ENCODE results near the gene RABGEF1.
"Not testable (repeated sequence)": the region's sequence is repeated elsewhere in the genome, so short reads cannot be mapped to it uniquely, and the experiment has no call there.

The RABGEF1 gene

GRCh38 chr7:66740302-66740979 is at the start of gene RABGEF1:
RABGEF1 (plus strand) TSS chr7:66740733; CDS start chr7:66771900, 31,167 bp downstream.
- DNase-seq (ENCODE audit: low read depth in 2 of 2), result peak; percentile 93 to 95

- DNase-seq (ENCODE audit: low read depth in 2 of 2), result no peak
These were observed 47.2 kb upstream of the RABGEF1 start for GRCh38 chr7:66693331-66693730.

- DNase-seq (ENCODE audit: low read depth in 2 of 2), result no peak
These were observed 46.2 kb upstream of the RABGEF1 start for GRCh38 chr7:66694286-66694685.

- not testable (repeated sequence) for DNase-seq (ENCODE audit: low read depth in 2 of 2)
These were observed 45.1 kb upstream of the RABGEF1 start for GRCh38 chr7:66695417-66695816.

- not testable (repeated sequence) for DNase-seq (ENCODE audit: low read depth in 2 of 2)
These were observed 44.4 kb upstream of the RABGEF1 start for GRCh38 chr7:66696134-66696533.

GRCh38 chr7:66696774-66697191 is 43.8 kb upstream of the RABGEF1 start:
- DNase-seq (ENCODE audit: low read depth in 2 of 2), result no peak

- no peak for DNase-seq (ENCODE audit: low read depth in 2 of 2)
These were observed 42.8 kb upstream of the RABGEF1 start for GRCh38 chr7:66697449-66698438.

GRCh38 chr7:66698652-66699205 is 41.8 kb upstream of the RABGEF1 start:
- no peak for DNase-seq (ENCODE audit: low read depth in 2 of 2)

GRCh38 chr7:66699998-66700397 is 40.5 kb upstream of the RABGEF1 start:
- no peak for DNase-seq (ENCODE audit: low read depth in 2 of 2)

- DNase-seq (ENCODE audit: low read depth in 2 of 2), result no peak
These were observed 39.9 kb upstream of the RABGEF1 start for GRCh38 chr7:66700633-66701131.

GRCh38 chr7:66707825-66708224 is 32.7 kb upstream of the RABGEF1 start:
- DNase-seq (ENCODE audit: low read depth in 2 of 2), result no peak

- DNase-seq (ENCODE audit: low read depth in 2 of 2), result not testable (repeated sequence)
These were observed 29.8 kb upstream of the RABGEF1 start for GRCh38 chr7:66710752-66711151.

GRCh38 chr7:66713687-66714086 is 26.8 kb upstream of the RABGEF1 start:
- DNase-seq (ENCODE audit: low read depth in 2 of 2), result no peak

GRCh38 chr7:66716634-66717033 is 23.9 kb upstream of the RABGEF1 start:
- not testable (repeated sequence) for DNase-seq (ENCODE audit: low read depth in 2 of 2)

- DNase-seq (ENCODE audit: low read depth in 2 of 2), result no peak
These were observed 20.0 kb upstream of the RABGEF1 start for GRCh38 chr7:66720561-66720960.

- DNase-seq (ENCODE audit: low read depth in 2 of 2), result no peak
These were observed 14.7 kb upstream of the RABGEF1 start for GRCh38 chr7:66725843-66726242.

GRCh38 chr7:66727058-66727457 is 13.5 kb upstream of the RABGEF1 start:
- DNase-seq (ENCODE audit: low read depth in 2 of 2), result no peak

GRCh38 chr7:66728571-66728970 is 12.0 kb upstream of the RABGEF1 start:
- no peak for DNase-seq (ENCODE audit: low read depth in 2 of 2)

GRCh38 chr7:66729274-66729673 is 11.3 kb upstream of the RABGEF1 start:
- DNase-seq (ENCODE audit: low read depth in 2 of 2), result no peak

- DNase-seq (ENCODE audit: low read depth in 2 of 2), result no peak
These were observed 8.5 kb upstream of the RABGEF1 start for GRCh38 chr7:66731986-66732385.

- DNase-seq (ENCODE audit: low read depth in 2 of 2), result no peak
These were observed 8.1 kb upstream of the RABGEF1 start for GRCh38 chr7:66732439-66732838.

- no peak for DNase-seq (ENCODE audit: low read depth in 2 of 2)
These were observed 6.5 kb upstream of the RABGEF1 start for GRCh38 chr7:66734006-66734405.
